Caco-2 (cell line): ENCODE results near the gene REPS1. TPM values are rescaled to one million over a fixed set of nuclear protein-coding genes. Genes with fewer than 3 reads are reported as not detected.

ENCODE experiments used
- Bru-seq: library from RNA; stranded (reverse); fragments of 400-500 nt; gene quantifications from one replicate; lab custom pipeline; 2021; lab: Mats Ljungman, UMichigan
- BruChase-seq, 2 experiments: library from RNA; stranded (reverse); fragments of 400-500 nt; gene quantifications; one replicate each; lab custom pipeline; 2021; lab: Mats Ljungman, UMichigan
- BruUV-seq: library from RNA; stranded (reverse); fragments of 400-500 nt; replicated peaks from 2 replicates; lab custom pipeline; 2021; lab: Mats Ljungman, UMichigan
- CTCF ChIA-PET: fragments of 300-600 bp; sonication (Branson Sonifier 250); formaldehyde crosslinking; loops from one replicate; lab custom pipeline; 2022; ENCODE audit warnings: antibody characterized with exemption; lab: Charles Lee
- POLR2A ChIA-PET: fragments of 300-600 bp; sonication (Branson Sonifier 250); formaldehyde crosslinking; loops from one replicate; lab custom pipeline; 2022; ENCODE audit warnings: antibody characterized with exemption; lab: Charles Lee
- DNase-seq, 2 experiments: peaks; one replicate each; pipeline versions ENCODE4 v3.0.0 to v3.0.0-alpha.2; 2020 to 2022
- H3K27me3 ChIP-seq: replicated peaks from 2 replicates; pipeline ENCODE4 v1.6.0; 2011; ENCODE audit warnings: low read length; ENCODE audit not compliant: control insufficient read depth, insufficient read depth
- H3K36me3 ChIP-seq: 2 replicates; pipeline ENCODE4 v1.5.1; 2011; ENCODE audit warnings: low read length; ENCODE audit not compliant: control insufficient read depth, insufficient read depth
- H3K4me1 ChIP-seq: fragments of 250-450 bp; sonication (Bioruptor Pico); 2 replicates; pipeline ENCODE4 v1.5.1; 2020; ENCODE audit warnings: mild to moderate bottlenecking
- H3K4me3 ChIP-seq: 2 replicates; pipeline ENCODE4 v1.5.1; 2011; ENCODE audit warnings: low read depth, mild to moderate bottlenecking, control low read depth, low read length
- H3K9me3 ChIP-seq: fragments of 250-450 bp; sonication (Bioruptor Pico); 2 replicates; pipeline ENCODE4 v1.5.1; 2020; ENCODE audit warnings: mild to moderate bottlenecking, moderate library complexity
- H3K27ac Mint-ChIP-seq: one replicate; pipeline ENCODE4 v1.8.0; 2022; ENCODE audit warnings: mixed read lengths; ENCODE audit not compliant: unreplicated experiment
- H3K27me3 Mint-ChIP-seq: one replicate; pipeline ENCODE4 v1.8.0; 2022; ENCODE audit warnings: mixed read lengths; ENCODE audit not compliant: insufficient read depth, unreplicated experiment
- H3K36me3 Mint-ChIP-seq: one replicate; pipeline ENCODE4 v1.8.0; 2022; ENCODE audit warnings: mild to moderate bottlenecking, mixed read lengths; ENCODE audit not compliant: insufficient read depth, unreplicated experiment
- H3K4me1 Mint-ChIP-seq: one replicate; pipeline ENCODE4 v1.8.0; 2022; ENCODE audit warnings: low read depth, mixed read lengths; ENCODE audit not compliant: unreplicated experiment
- H3K4me3 Mint-ChIP-seq: one replicate; pipeline ENCODE4 v1.8.0; 2022; ENCODE audit warnings: mild to moderate bottlenecking, moderate library complexity, mixed read lengths; ENCODE audit not compliant: unreplicated experiment
- H3K9me3 Mint-ChIP-seq: one replicate; pipeline ENCODE4 v1.8.0; 2022; ENCODE audit warnings: mixed read lengths; ENCODE audit not compliant: unreplicated experiment
- intact Hi-C: fragments of 100-400 bp; cut with micrococcal nuclease; formaldehyde crosslinking; loops from one replicate; pipeline ENCODE4 v1.10.0; 2022; ENCODE audit not compliant: unreplicated experiment
- long read RNA-seq: library from polyadenylated mRNA; stranded (forward); transcript quantifications from one replicate; pipeline ENCODE4 v2.0.0, GENCODE V29; 2022
- total RNA-seq: library from RNA; stranded (reverse); gene quantifications from 2 replicates; pipeline ENCODE4 v1.2.3, GENCODE V29; 2022
- TF ChIP-seq, protein P1 (sequence below), 2 experiments: fragments of 200-600 bp in 1 of 2; IDR thresholded peaks; 1 replicate in 1 of 2; 2 replicates in 1 of 2; pipeline versions ENCODE4 v1.5.1 to v1.8.0; 2011 to 2022; ENCODE audit warnings: antibody characterized with exemption in 1 of 2, control low read depth in 1 of 2, inconsistent platforms in 1 of 2, low read depth in 1 of 2, low read length in 1 of 2, mild to moderate bottlenecking in 1 of 2, moderate library complexity in 1 of 2; ENCODE audit not compliant: insufficient read depth in 1 of 2, severe bottlenecking in 1 of 2, unreplicated experiment in 1 of 2

Gene REPS1
- total RNA-seq (74.1 and 79.9 TPM in 2 replicates), Bru-seq, nascent RNA (percentile 94 among the genes with signal in this experiment), BruChase-seq, experiment 1, labeled RNA remaining after a 2-hour chase (percentile 90 among the genes with signal in this experiment), BruChase-seq, experiment 2, labeled RNA remaining after a 6-hour chase (percentile 82 among the genes with signal in this experiment)
- long read RNA-seq, full-length matches to known transcripts: 89 of 126 reads
- long read RNA-seq, partial matches to known transcripts: 9 of 126 reads
- long read RNA-seq, other reads (novel, unspliced or antisense): 28 of 126 reads

GRCh38 chr6:138987643-138988468, at the start of gene REPS1:
REPS1 (minus strand) TSS chr6:138988253; CDS start chr6:138987682, 571 bp downstream.
- POLR2A ChIA-PET: no interaction called here
- TF ChIP-seq, protein P1, sequence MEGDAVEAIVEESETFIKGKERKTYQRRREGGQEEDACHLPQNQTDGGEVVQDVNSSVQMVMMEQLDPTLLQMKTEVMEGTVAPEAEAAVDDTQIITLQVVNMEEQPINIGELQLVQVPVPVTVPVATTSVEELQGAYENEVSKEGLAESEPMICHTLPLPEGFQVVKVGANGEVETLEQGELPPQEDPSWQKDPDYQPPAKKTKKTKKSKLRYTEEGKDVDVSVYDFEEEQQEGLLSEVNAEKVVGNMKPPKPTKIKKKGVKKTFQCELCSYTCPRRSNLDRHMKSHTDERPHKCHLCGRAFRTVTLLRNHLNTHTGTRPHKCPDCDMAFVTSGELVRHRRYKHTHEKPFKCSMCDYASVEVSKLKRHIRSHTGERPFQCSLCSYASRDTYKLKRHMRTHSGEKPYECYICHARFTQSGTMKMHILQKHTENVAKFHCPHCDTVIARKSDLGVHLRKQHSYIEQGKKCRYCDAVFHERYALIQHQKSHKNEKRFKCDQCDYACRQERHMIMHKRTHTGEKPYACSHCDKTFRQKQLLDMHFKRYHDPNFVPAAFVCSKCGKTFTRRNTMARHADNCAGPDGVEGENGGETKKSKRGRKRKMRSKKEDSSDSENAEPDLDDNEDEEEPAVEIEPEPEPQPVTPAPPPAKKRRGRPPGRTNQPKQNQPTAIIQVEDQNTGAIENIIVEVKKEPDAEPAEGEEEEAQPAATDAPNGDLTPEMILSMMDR (IDR thresholded peaks at IDR 0.05; ENCODE audit: insufficient read depth in 1 of 2, low read depth in 1 of 2, low read length in 1 of 2, severe bottlenecking in 1 of 2, unreplicated experiment in 1 of 2): peak; percentile 89 to 93
- no TSS peak for BruUV-seq
- Mint-ChIP-seq H3K9me3 (no peaks in the 10 kb centered on the region), H3K27ac (peak within 1 kb of the TSS; percentile 91), H3K4me3 (peak within 1 kb of the TSS; percentile 90), H3K27me3 (no peaks in the 10 kb centered on the region), H3K4me1 (peaks cover 12% of the 10 kb centered on the region), H3K36me3 (no peaks in the 10 kb centered on the region)
- CTCF ChIA-PET: interaction anchor here (1.0 kb wide), 1 partner anchor 27 kb away, joined by 3 read pairs; no protein-coding TSS in a partner anchor
- Histone ChIP-seq H3K9me3 (no peaks in the 10 kb centered on the region), H3K36me3 (no peaks in the 10 kb centered on the region), H3K4me3 (peak within 1 kb of the TSS; percentile 94), H3K4me1 (peaks cover 30% of the 10 kb centered on the region), H3K27me3 (no peaks in the 10 kb centered on the region)
- DNase-seq: peak; percentile 91 to 95
- intact Hi-C loops: loop anchor here (2.0 kb wide), 4 partner anchors 23 to 121 kb away; no protein-coding TSS in a partner anchor

DNA sequence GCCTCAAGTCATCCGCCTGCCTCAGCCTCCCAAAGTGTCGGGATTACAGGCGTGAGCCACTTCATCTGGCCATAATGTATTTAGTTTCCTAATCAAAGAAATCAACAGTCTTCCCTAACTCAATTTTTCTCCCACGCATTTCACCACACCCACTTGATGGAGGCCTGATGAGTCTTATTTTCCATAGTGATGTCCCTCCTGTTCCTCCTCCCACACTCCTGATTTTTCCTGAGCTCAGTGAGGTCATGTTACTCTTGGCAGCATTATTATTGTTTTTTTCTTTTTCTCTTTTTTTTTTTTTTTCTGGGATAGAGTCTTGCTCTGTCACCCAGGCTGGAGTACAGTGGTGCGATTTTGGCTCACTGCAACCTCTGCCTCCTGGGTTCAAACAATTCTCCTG, 49.4 kb upstream of the REPS1 start:
- H3K9me3 Mint-ChIP-seq: no peaks in the 10 kb centered on the region
- no peaks in the 10 kb centered on the region; the same call in 1 of the 2 replicates for H3K36me3 ChIP-seq
- intact Hi-C loops: no loop called here
- no peaks in the 10 kb centered on the region for H3K27me3 Mint-ChIP-seq
- H3K4me3 ChIP-seq: no peak overlapping the region
- ChIA-PET CTCF (no interaction called here), POLR2A (no interaction called here)
- no peaks in the 10 kb centered on the region for H3K27me3 ChIP-seq
- no peak for DNase-seq
- no peak overlapping the region for H3K27ac Mint-ChIP-seq
- H3K4me3 Mint-ChIP-seq: no peak overlapping the region
- TF ChIP-seq, protein P1 (IDR thresholded peaks at IDR 0.05; ENCODE audit: insufficient read depth in 1 of 2, low read depth in 1 of 2, low read length in 1 of 2, severe bottlenecking in 1 of 2, unreplicated experiment in 1 of 2): no peak
- peaks cover 79% of the 10 kb centered on the region for H3K36me3 Mint-ChIP-seq
- no peaks in the 10 kb centered on the region for H3K4me1 ChIP-seq
- peaks cover 7% of the 10 kb centered on the region for H3K4me1 Mint-ChIP-seq
- BruUV-seq: no TSS peak
- H3K9me3 ChIP-seq: no peaks in the 10 kb centered on the region
